Mesenteric fat pad (tissue), 1 donor: ENCODE results near the gene TPM4. TPM values are rescaled to one million over a fixed set of nuclear protein-coding genes. Genes with fewer than 3 reads are reported as not detected.

ENCODE experiments used
- DNase-seq: peaks from one replicate; pipeline ENCODE4 v3.0.0-alpha.2; 2020; ENCODE audit warnings: low spot score
- total RNA-seq: library from RNA; stranded (reverse); fragmentation: NEBNext Ultra II Directional; extraction: Animal tissue kit (Norgen Biotek cat#: 25700); gene quantifications from one replicate; pipeline ENCODE4 v1.2.1, GENCODE V29; 2021
- donor health status: DM: yes; HTN: yes; CAD: no.

Gene TPM4
- total RNA-seq, 1 donor from 2014 or later, result 385 TPM

DNA sequence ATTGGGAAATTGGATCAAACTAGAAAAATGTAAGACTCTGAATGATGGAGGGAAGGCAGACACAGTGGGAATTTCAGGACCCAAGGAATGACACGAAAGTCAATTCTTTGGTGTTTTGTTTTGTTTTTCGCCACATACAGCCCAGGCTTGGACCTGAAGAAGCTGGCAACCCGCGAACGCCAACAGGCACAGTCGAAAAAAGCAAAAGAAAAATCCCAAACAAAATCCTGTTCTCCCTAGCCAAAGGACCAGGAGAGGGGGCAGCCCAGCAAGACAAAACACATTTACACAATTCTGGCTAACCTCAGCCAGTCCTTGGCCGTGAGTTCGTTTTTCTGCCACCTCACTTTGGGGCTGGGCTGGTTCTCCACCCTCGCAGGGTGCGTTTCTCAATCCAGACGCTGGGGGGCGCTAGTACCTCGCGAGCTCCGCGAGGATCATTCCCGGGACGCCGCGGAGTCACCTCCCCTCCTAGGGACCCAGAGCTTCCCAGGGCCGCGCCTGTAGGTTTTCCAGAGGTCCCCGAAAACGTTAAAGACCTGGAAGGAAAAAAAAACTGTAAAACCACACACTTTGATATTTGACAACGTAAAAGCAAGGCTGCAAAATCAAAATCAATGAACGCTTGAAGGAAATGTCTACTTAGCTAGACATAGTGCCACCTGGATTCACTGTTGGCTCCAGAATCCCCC is 34.9 kb upstream of the TPM4 start:
- DNase-seq, result peak; percentile 95

GRCh38 chr19:16041991-16042386 is 34.3 kb upstream of the TPM4 start:
- peak; percentile 18 for DNase-seq

DNA sequence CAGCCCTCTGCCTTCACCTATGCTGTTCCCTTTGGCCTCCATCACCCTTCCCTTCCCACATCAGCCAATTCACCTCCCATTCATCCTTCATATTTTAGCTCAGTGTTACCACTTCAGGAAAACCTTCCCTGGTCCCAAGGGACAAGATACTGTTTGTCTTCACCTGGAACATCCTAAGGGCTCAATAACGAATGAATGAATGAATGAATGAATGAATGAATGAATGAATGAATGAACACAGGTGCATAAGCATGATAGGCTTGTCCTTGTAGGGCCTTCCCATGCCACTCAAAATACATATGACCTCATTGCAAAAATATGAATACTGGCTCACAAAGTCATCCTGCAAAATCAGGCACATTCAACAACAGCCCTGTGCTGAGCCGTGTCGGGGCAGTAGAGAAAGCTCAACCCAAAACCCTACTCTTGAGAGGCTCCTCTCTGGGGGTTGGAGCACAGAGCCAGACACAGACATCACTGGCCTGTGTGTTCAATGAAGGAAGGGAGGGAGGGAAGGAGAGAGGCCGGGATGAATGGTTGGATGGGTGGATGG is 33.7 kb upstream of the TPM4 start:
- DNase-seq, result no peak

DNA sequence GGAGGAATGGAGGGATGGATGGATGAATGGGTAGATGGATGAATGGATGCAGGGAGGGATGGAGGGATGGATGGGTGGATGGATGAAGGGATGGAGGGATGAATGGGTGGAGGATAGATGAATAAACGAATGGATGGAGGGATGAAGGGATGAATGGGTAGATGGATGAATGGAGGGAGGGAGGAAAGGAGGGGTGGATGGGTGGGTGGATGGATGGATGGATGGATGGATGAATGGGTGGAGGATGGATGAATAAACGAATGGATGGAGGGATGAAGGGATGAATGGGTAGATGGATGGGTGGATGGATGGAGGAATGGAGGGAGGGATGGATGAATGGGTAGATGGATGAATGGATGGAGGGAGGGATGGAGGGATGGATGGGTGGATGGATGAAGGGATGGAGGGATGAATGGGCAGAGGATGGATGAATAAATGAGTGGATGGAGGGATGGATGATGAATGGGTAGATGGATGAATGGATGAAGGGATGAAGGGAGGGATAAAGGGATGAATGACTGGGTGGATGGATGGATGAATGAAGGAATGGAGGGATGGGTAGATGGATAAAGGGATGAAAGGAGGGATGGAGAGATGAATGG is 33.0 kb upstream of the TPM4 start:
- DNase-seq, result peak; percentile 24

DNA sequence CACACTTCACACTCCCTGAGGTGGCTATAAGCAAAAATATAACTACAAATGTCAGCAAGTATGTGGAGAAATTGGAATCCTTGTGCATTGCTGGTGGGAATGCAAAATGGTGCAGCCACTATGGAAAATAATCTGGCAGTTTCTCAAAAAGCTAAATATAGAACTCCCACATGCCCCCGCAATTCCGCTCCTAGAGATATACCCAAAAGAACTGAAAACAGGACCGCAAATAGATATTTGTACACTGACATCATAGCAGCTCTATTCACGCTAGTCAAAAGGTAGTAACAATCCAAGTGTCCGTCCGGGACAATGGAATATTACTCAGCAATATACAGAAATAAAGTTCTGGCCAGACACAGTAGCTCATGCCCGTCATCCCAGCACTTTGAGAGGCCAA is 31.5 kb upstream of the TPM4 start:
- DNase-seq, result no peak

DNA sequence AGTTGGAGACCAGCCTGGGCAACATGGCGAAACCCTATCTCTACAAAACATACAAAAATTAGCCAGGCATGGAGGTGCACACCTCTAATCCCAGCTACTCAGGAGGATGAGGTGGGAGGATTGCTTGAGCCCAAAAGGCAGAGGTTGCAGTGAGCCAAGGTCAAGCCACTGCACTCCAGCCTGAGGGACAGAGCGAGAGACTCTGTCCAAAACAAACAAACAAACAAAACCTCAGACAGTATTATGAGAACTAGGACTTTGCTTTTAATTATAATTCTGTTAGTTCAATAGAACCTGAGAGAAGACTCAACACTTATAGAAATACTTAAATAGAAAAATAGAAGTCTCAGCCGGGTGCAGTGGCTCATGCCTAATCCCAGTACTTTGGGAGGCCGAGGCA is 31.1 kb upstream of the TPM4 start:
- DNase-seq, result peak; percentile 35

DNA sequence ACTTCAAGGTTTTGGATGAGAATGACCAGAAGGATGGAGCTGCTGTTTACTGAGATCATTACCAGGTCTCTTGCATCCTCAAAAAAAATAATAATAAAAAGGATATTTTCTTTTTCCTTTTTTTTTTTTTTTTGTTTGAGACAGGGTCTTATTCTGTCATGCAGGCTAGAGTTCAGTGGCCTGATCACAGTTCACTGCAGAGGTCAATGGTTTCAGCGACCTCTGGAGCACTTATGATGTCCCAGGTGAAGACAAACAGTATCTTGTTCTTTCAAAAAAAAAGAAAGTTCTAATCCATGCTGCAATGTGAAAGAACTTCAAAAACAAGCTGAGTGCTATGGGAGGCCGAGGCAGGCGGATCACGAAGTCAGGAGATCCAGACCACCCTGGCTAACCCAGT is 30.4 kb upstream of the TPM4 start:
- DNase-seq, result peak; percentile 39

DNA sequence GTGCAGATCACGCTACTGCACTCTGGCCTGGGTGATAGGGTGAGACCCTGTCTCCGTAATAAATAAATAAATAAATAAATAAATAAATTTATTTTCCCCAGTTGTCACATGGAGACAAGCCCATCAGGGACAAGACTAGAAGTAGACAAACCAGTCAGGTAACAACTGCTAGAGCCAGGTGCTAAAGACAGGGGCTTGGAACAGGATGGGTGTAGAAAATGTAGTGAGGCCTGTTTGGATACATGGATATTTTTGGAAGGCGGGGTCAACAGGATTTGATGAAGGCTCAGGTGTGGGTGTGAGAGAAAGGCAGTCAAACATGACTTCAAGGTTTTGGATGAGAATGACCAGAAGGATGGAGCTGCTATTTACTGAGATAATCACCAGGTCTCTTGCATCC is 27.7 kb upstream of the TPM4 start:
- no peak for DNase-seq

- peak; percentile 37 for DNase-seq
These were observed 24.9 kb upstream of the TPM4 start for GRCh38 chr19:16051254-16052025.

- DNase-seq, result no peak
These were observed 23.9 kb upstream of the TPM4 start for GRCh38 chr19:16052353-16052752.

- DNase-seq, result no peak
These were observed 19.2 kb upstream of the TPM4 start for GRCh38 chr19:16057062-16057461.

GRCh38 chr19:16060294-16060693 is 16.0 kb upstream of the TPM4 start:
- no peak for DNase-seq

- DNase-seq, result no peak
These were observed 14.4 kb upstream of the TPM4 start for GRCh38 chr19:16061943-16062342.

DNA sequence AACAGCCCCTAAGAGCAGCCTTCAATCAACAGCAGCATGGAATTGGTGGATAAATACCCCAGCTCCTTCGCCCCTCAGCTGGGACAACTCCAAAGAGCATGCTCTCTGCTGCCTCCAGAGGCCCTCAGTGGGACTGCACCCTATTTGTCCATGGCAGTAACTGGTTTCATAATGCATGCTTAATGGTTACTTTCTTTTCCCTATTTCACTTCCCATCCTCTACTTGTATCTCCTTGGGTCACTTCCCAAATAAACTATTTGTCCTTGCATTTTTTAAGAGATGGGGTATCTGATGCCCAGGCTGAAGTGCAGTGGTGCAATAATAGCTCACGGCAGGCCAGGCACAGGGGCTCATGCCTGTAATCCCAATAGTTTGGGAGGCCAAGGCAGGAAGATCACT is 13.5 kb upstream of the TPM4 start:
- no peak for DNase-seq

GRCh38 chr19:16064209-16064889 is 11.9 kb upstream of the TPM4 start:
- no peak for DNase-seq

DNA sequence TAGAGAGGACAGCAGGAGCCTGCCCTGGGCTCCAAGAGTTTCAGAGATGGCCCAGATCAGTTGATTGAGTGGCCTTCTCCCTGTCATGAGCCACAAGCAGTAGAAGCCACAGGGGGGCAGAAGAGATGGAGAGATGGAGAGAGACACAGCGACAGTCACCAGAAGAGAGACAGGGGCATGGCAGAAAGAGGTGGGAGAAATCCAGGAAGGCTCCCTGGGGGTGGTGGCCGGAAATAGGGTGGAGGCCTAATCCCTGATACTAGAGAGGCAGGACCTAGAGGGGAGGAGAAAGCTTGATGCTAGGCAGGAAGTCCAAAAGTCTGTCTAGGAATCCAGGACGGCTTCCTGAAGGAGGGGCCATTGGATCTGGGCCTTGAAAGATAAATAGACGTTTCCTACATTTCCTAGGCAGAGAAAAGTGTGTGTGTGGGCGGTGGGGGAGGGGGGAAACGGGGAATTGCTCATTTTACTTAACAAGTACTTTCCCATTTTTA is 9.6 kb upstream of the TPM4 start:
- DNase-seq, result no peak

- DNase-seq, result no peak
These were observed 8.9 kb upstream of the TPM4 start for GRCh38 chr19:16067205-16067938.

DNA sequence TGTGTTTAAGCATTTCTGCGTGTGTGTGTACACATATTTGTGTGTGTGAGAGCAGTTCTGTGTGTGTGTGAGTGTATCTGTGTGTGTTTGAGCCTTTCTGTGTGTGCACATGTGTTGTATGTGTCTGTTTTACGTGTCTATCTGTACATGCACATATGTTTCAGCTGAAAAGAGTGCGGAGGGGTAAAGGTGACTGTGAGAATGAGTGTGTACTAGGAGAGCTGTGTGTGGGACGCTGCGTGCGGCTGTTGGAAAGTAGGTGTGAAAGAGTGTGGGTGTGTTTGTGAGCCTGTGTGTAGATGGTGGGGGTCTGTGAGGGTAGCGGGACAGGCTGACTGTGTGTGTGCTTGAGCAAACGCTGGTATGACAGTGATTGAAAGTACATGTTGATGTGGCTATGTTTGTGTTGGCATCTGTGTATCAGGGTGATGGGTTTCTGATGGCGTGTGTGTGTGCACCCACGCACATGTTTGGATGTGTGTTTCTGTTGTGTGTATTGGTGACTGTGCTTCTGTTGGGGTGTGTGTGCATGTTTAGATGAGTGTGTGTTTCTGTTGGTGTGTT is 7.5 kb upstream of the TPM4 start:
- DNase-seq, result no peak

GRCh38 chr19:16069813-16070365 is 6.4 kb upstream of the TPM4 start:
- no peak for DNase-seq

- DNase-seq, result no peak
These were observed 5.8 kb upstream of the TPM4 start for GRCh38 chr19:16070366-16070990.
